Gastrocnemius medialis (tissue), 4 donors: ENCODE measurements around the gene UBE2L6. TPM values are rescaled to one million over a fixed set of nuclear protein-coding genes. Genes with fewer than 3 reads are reported as not detected.

Experiments used
- ATAC-seq, 2 donors: fragments of 150-250 bp; one replicate each; pipeline ENCODE4 v1.9.1; 2016
- DNase-seq, 2 donors: peaks; one replicate each; pipeline ENCODE4 v3.0.0-alpha.2; 2019
- H3K27ac ChIP-seq, 4 donors: fragments of 200-600 bp; sonication (generic); 1 replicate in 1 of 4; 2 replicates in 3 of 4; pipeline ENCODE4 v1.5.1; 2016 to 2018; ENCODE audit warnings: mild to moderate bottlenecking in 2 of 4, moderate library complexity in 1 of 4
- H3K27me3 ChIP-seq, 3 donors: fragments of 200-600 bp; sonication (generic) in 2 of 3; 1 replicate in 1 of 3; 2 replicates in 2 of 3; pipeline versions ENCODE4 v1.5.1 to v1.6.0; 2016 to 2019; ENCODE audit warnings: mild to moderate bottlenecking in 1 of 3, moderate library complexity in 1 of 3
- H3K36me3 ChIP-seq, 2 donors: fragments of 200-600 bp; sonication (generic) in 1 of 2; one replicate each; pipeline ENCODE4 v1.5.1; 2017 to 2018
- H3K4me1 ChIP-seq, 2 donors: fragments of 200-600 bp; sonication (generic) in 1 of 2; one replicate each; pipeline ENCODE4 v1.5.1; 2016 to 2017; ENCODE audit warnings: mild to moderate bottlenecking in 2 of 2
- H3K4me3 ChIP-seq, 4 donors: fragments of 200-600 bp; sonication (generic) in 3 of 4; 1 replicate in 1 of 4; 2 replicates in 3 of 4; pipeline ENCODE4 v1.5.1; 2016 to 2019; ENCODE audit warnings: mild to moderate bottlenecking in 2 of 4
- H3K9me3 ChIP-seq, 3 donors: fragments of 200-600 bp; sonication (generic) in 2 of 3; 1 replicate in 1 of 3; 2 replicates in 2 of 3; pipeline ENCODE4 v1.5.1; 2016 to 2019
- POLR2A ChIP-seq, 2 donors: fragments of 450-650 bp; IDR thresholded peaks; one replicate each; pipeline ENCODE4 v1.6.1; 2017; ENCODE audit warnings: antibody characterized with exemption in 2 of 2, mild to moderate bottlenecking in 2 of 2, moderate library complexity in 2 of 2
- in situ Hi-C, 4 donors: fragments of 200-750 bp; cut with MboI; loops; one replicate each; pipeline versions ENCODE4 v1.15.0 to v1.8.0; 2017; ENCODE audit warnings: low sequenced_read_pairs in 4 of 4
- intact Hi-C: fragments of 100-400 bp; cut with DNase I; formaldehyde crosslinking; loops from one replicate; pipeline ENCODE4 v1.15.1; 2023; ENCODE audit warnings: low total_unique reads
- total RNA-seq, 4 donors: library from RNA; depleted of rRNA; stranded (reverse); fragments of >200 nt; gene quantifications; one replicate each; pipeline versions ENCODE4 v1.1.0 to v1.2.3, GENCODE V29; 2016
- TF ChIP-seq, protein P1 (sequence below), 5 experiments: fragments of 450-650 bp in 3 of 5; fragments of 200-600 bp in 2 of 5; sonication (generic) in 2 of 5; IDR thresholded peaks in 4 of 5; conservative IDR thresholded peaks in 1 of 5; 1 replicate in 4 of 5; 2 replicates in 1 of 5; pipeline ENCODE4 v1.5.1; 2016 to 2019; ENCODE audit warnings: antibody characterized with exemption in 5 of 5, mild to moderate bottlenecking in 3 of 5, moderate library complexity in 3 of 5

Gene UBE2L6
- total RNA-seq, 4 donors from 2014 or later = 5.5 to 9.0 (median 6.7) TPM

DNA sequence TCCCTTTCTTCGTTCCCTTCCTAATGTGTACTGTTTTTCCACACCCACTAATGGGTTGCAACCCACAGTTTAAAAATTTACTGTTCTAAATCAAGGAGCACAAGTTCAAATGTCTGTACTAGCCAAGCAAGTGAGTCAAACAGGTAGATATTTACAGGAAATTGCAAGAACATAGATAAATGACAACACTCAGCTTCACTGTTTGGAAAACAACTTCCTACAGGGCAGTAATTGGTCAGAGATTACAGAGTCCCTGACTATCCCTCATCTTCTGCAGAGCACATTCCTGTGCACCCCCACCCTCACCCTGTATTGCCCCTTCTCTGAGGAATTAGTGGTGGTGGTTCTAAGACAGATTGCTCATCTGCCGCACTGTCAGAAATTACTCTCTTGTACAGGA lies 31.9 kb upstream of the UBE2L6 start:
- H3K4me3 ChIP-seq = peak overlapping the region; percentile 51 to 64 (median 60)
- in situ Hi-C loops (no loop called here), intact Hi-C loops (loop anchor here (2.0 kb wide), 1 partner anchor 37 kb away; no protein-coding TSS in a partner anchor)
- H3K36me3 ChIP-seq = no peaks in the 10 kb centered on the region
- H3K27ac ChIP-seq = peak overlapping the region; percentile 76 to 90 (median 84)
- H3K9me3 ChIP-seq = no peaks in the 10 kb centered on the region
- no peak for TF ChIP-seq POLR2A (IDR thresholded peaks at IDR 0.05)
- TF ChIP-seq, protein P1, sequence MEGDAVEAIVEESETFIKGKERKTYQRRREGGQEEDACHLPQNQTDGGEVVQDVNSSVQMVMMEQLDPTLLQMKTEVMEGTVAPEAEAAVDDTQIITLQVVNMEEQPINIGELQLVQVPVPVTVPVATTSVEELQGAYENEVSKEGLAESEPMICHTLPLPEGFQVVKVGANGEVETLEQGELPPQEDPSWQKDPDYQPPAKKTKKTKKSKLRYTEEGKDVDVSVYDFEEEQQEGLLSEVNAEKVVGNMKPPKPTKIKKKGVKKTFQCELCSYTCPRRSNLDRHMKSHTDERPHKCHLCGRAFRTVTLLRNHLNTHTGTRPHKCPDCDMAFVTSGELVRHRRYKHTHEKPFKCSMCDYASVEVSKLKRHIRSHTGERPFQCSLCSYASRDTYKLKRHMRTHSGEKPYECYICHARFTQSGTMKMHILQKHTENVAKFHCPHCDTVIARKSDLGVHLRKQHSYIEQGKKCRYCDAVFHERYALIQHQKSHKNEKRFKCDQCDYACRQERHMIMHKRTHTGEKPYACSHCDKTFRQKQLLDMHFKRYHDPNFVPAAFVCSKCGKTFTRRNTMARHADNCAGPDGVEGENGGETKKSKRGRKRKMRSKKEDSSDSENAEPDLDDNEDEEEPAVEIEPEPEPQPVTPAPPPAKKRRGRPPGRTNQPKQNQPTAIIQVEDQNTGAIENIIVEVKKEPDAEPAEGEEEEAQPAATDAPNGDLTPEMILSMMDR (IDR thresholded peaks at IDR 0.05 in 4 of 5, conservative IDR thresholded peaks at IDR 0.05 in 1 of 5) = no peak
- no peak for ATAC-seq
- no peak for DNase-seq
- peaks cover 4 to 16% (median 6%) of the 10 kb centered on the region in 3 donors for H3K27me3 ChIP-seq
- peaks cover 0 to 7% of the 10 kb centered on the region in 2 donors for H3K4me1 ChIP-seq

DNA sequence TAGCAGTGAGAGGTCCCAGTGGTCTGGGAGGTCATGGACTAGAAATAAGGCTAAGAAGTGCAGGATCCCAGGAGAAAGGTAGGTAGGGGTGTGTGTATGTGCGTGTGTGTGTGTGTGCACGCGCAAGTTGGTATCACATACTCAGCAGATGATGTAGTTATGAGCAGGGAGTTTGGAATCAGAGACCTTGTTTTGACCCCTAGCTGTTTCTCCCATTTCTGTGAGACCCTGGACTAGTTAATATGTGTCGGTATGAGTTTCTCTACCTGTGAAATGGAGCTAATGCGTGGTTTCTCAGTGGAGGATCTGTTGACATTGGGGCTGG lies 31.3 kb upstream of the UBE2L6 start:
- intact Hi-C loops (loop anchor here (2.0 kb wide), 1 partner anchor 38 kb away; no protein-coding TSS in a partner anchor), in situ Hi-C loops (no loop called here)
- H3K27me3 ChIP-seq = peaks cover 4 to 16% (median 6%) of the 10 kb centered on the region in 3 donors
- TF ChIP-seq, protein P1 (IDR thresholded peaks at IDR 0.05 in 4 of 5, conservative IDR thresholded peaks at IDR 0.05 in 1 of 5) = no peak
- no peak for TF ChIP-seq POLR2A (IDR thresholded peaks at IDR 0.05)
- peaks cover 0 to 7% of the 10 kb centered on the region in 2 donors for H3K4me1 ChIP-seq
- no peaks in the 10 kb centered on the region for H3K36me3 ChIP-seq
- DNase-seq = no peak
- H3K27ac ChIP-seq = peak overlapping the region; percentile 76 to 90 (median 84)
- peak overlapping the region; percentile 51 to 64 (median 60) for H3K4me3 ChIP-seq
- no peaks in the 10 kb centered on the region for H3K9me3 ChIP-seq
- no peak for ATAC-seq

DNA sequence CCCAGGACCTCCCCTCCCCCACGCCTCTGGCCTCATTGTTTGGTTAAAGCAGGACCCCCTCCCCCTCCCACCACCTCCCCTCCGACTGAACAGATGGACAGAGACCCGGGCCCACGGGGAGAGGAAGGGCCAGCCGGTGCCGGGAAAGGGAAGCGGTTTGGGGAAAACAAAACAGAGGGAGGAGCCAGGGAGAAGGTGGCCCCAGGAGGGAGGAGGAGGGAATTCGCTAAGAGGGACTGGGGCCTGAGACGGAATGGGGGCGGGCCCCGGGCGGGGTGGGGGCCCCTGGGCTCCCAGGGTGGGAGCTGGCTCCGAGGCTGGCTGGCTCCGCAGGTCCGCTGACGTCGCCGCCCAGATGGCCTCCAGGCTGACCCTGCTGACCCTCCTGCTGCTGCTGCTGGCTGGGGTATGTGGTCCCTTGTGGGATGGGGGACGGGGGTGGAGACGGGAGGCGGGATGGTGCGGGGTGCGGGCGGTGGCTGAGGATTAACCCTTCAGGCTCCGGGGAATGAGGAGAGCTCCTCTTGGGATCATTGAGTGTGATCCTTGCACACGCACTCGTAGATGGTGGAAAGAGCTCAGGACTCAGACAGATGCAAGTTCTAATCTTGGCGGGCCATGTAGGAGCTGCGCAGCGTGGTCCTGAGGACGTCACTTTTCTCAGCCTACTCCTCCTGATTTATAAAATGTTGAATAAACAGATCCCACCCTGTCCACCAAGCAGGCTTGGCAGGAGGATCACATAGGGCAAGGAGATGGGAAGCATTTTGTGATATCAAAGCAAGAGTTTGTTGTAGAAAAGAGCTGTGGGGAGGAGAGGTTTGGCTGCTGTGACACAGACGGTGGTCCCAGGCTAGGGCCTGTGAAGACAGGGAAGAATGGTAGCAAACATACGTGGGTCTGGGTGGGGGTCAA lies 30.7 kb upstream of the UBE2L6 start:
- in situ Hi-C loops = no loop called here
- peak; percentile 82 to 85 for ATAC-seq
- TF ChIP-seq POLR2A (IDR thresholded peaks at IDR 0.05) = no peak
- TF ChIP-seq, protein P1 (IDR thresholded peaks at IDR 0.05 in 4 of 5, conservative IDR thresholded peaks at IDR 0.05 in 1 of 5) = no peak
- intact Hi-C loops = loop anchor here (2.0 kb wide), 2 partner anchors 31 to 39 kb away; partner anchors contain the start of gene UBE2L6
- Histone ChIP-seq H3K4me3 (peak overlapping the region; percentile 51 to 64 (median 60)), H3K27ac (peak overlapping the region; percentile 76 to 90 (median 84)), H3K4me1 (peaks cover 0 to 7% of the 10 kb centered on the region in 2 donors), H3K36me3 (no peaks in the 10 kb centered on the region), H3K27me3 (peaks cover 4 to 16% (median 6%) of the 10 kb centered on the region in 3 donors), H3K9me3 (no peaks in the 10 kb centered on the region)
- peak; percentile 50 to 67 for DNase-seq

DNA sequence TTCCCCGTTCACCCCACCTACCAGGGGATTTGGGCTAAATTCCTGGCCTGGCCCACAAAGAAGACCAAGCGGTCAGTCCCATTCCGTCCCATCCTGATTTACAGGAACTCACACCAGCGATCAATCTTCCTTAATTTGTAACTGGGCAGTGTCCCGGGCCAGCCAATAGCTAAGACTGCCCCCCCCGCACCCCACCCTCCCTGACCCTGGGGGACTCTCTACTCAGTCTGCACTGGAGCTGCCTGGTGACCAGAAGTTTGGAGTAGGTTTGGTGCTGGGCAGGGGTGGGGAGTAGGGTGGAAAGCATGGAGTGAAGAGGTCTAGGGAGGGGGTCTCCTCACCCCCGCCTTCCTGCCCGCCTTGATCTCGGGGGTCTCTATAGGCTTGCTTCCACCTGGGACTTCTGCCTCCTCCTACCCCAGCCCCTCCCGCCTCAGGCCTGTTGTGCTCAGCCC lies 30.0 kb upstream of the UBE2L6 start, which contains the start of gene SERPING1:
Gene SERPING1 (plus strand): TSS at position 225 of the 455 bp plus-strand sequence. CDS start 586 bp downstream, outside the sequence.
- intact Hi-C loops = loop anchor here (2.0 kb wide), 1 partner anchor 31 kb away; the partner anchor contains the start of gene UBE2L6

More for the DNA sequence above, 30.0 kb upstream of the UBE2L6 start, which contains the start of gene SERPING1:
- Histone ChIP-seq H3K4me3 (peak within 1 kb of the TSS; percentile 51 to 64 (median 60)), H3K27ac (peak within 1 kb of the TSS; percentile 76 to 90 (median 84)), H3K9me3 (no peaks in the 10 kb centered on the region), H3K27me3 (peaks cover 4 to 16% (median 6%) of the 10 kb centered on the region in 3 donors), H3K4me1 (peaks cover 0 to 7% of the 10 kb centered on the region in 2 donors), H3K36me3 (no peaks in the 10 kb centered on the region)
- peak; percentile 77 to 82 for ATAC-seq
- in situ Hi-C loops = no loop called here
- TF ChIP-seq, protein P1 (IDR thresholded peaks at IDR 0.05 in 4 of 5, conservative IDR thresholded peaks at IDR 0.05 in 1 of 5) = no peak
- TF ChIP-seq POLR2A (IDR thresholded peaks at IDR 0.05) = no peak
- peak; percentile 44 to 72 for DNase-seq
